Measurements from ENCODE around the gene RGS9. TPM values are rescaled to one million over a fixed set of nuclear protein-coding genes. Genes with fewer than 3 reads are reported as not detected.

RGS9 gene
- total RNA-seq, 2 experiments from 2014 or later, result 13.7 to 26.4 TPM

- Histone ChIP-seq H3K4me2 (ENCODE audit: low read length) (no peak overlapping the region), H3K4me1 (ENCODE audit: insufficient read depth, low read length, poor library complexity, severe bottlenecking) (no peaks in the 10 kb centered on the region), H3K27ac (ENCODE audit: low read depth, low read length, poor library complexity, severe bottlenecking) (no peak overlapping the region), H3K79me2 (ENCODE audit: insufficient read depth, low read depth, low read length) (no peaks in the 10 kb centered on the region), H3K36me3 (ENCODE audit: insufficient read depth, low read length) (no peaks in the 10 kb centered on the region), H4K20me1 (ENCODE audit: insufficient read depth, low read length) (no peaks in the 10 kb centered on the region), H3K4me3 (ENCODE audit: low read depth, low read length, poor library complexity, severe bottlenecking) (no peak overlapping the region), H2AFZ (ENCODE audit: low read length) (no peak overlapping the region), H3K9me3 (ENCODE audit: low read length) (no peaks in the 10 kb centered on the region), H3K9me2 (ENCODE audit: insufficient read depth, low read length) (no peaks in the 10 kb centered on the region)
- TF ChIP-seq EZH2phosphoT487 (IDR thresholded peaks at IDR 0.05; ENCODE audit: borderline replicate concordance, low read depth, low read length) (no peak), CTCF (conservative IDR thresholded peaks at IDR 0.05; ENCODE audit: low read length) (no peak)
- CTCF ChIA-PET (ENCODE audit: unreplicated experiment), result no interaction called here
- POLR2A ChIA-PET, result no interaction called here
- DNase-seq (ENCODE audit: low spot score), result no peak
- intact Hi-C loops (cut with micrococcal nuclease; ENCODE audit: unreplicated experiment), result no loop called here
- BruUV-seq (replicated peaks), result no TSS peak
Observed at GRCh38 chr17:65246252-65246651, 109.1 kb downstream of the RGS9 start.

- no TSS peak for BruUV-seq (replicated peaks)
- intact Hi-C loops (cut with micrococcal nuclease; ENCODE audit: unreplicated experiment), result no loop called here
- Histone ChIP-seq H3K9me3 (ENCODE audit: low read length) (no peaks in the 10 kb centered on the region), H2AFZ (ENCODE audit: low read length) (no peak overlapping the region), H3K9me2 (ENCODE audit: insufficient read depth, low read length) (no peaks in the 10 kb centered on the region), H3K4me3 (ENCODE audit: low read depth, low read length, poor library complexity, severe bottlenecking) (no peak overlapping the region), H3K4me1 (ENCODE audit: insufficient read depth, low read length, poor library complexity, severe bottlenecking) (no peaks in the 10 kb centered on the region), H3K27ac (ENCODE audit: low read depth, low read length, poor library complexity, severe bottlenecking) (no peak overlapping the region), H3K36me3 (ENCODE audit: insufficient read depth, low read length) (no peaks in the 10 kb centered on the region), H3K79me2 (ENCODE audit: insufficient read depth, low read depth, low read length) (no peaks in the 10 kb centered on the region), H3K4me2 (ENCODE audit: low read length) (no peak overlapping the region), H4K20me1 (ENCODE audit: insufficient read depth, low read length) (no peaks in the 10 kb centered on the region)
- DNase-seq (ENCODE audit: low spot score), result no peak
- TF ChIP-seq CTCF (conservative IDR thresholded peaks at IDR 0.05; ENCODE audit: low read length) (no peak), EZH2phosphoT487 (IDR thresholded peaks at IDR 0.05; ENCODE audit: borderline replicate concordance, low read depth, low read length) (no peak)
- POLR2A ChIA-PET, result interaction anchor here (0.6 kb wide), 1 partner anchor 14 kb away, joined by 3 read pairs; no protein-coding TSS in a partner anchor
- CTCF ChIA-PET (ENCODE audit: unreplicated experiment), result no interaction called here
Observed at GRCh38 chr17:65249774-65250173, 112.6 kb downstream of the RGS9 start.

- ChIA-PET POLR2A (interaction anchor here (0.8 kb wide), 1 partner anchor 545 kb away, joined by 4 read pairs; no protein-coding TSS in a partner anchor), CTCF (ENCODE audit: unreplicated experiment) (no interaction called here)
- Histone ChIP-seq H3K9me2 (ENCODE audit: insufficient read depth, low read length) (no peaks in the 10 kb centered on the region), H3K27ac (ENCODE audit: low read depth, low read length, poor library complexity, severe bottlenecking) (no peak overlapping the region), H3K79me2 (ENCODE audit: insufficient read depth, low read depth, low read length) (no peaks in the 10 kb centered on the region), H2AFZ (ENCODE audit: low read length) (no peak overlapping the region), H3K9me3 (ENCODE audit: low read length) (no peaks in the 10 kb centered on the region), H3K4me3 (ENCODE audit: low read depth, low read length, poor library complexity, severe bottlenecking) (no peak overlapping the region), H3K36me3 (ENCODE audit: insufficient read depth, low read length) (no peaks in the 10 kb centered on the region), H4K20me1 (ENCODE audit: insufficient read depth, low read length) (no peaks in the 10 kb centered on the region), H3K4me2 (ENCODE audit: low read length) (no peak overlapping the region), H3K4me1 (ENCODE audit: insufficient read depth, low read length, poor library complexity, severe bottlenecking) (no peaks in the 10 kb centered on the region)
- TF ChIP-seq EZH2phosphoT487 (IDR thresholded peaks at IDR 0.05; ENCODE audit: borderline replicate concordance, low read depth, low read length) (no peak), CTCF (conservative IDR thresholded peaks at IDR 0.05; ENCODE audit: low read length) (no peak)
- intact Hi-C loops (cut with micrococcal nuclease; ENCODE audit: unreplicated experiment), result no loop called here
- no TSS peak for BruUV-seq (replicated peaks)
- no peak for DNase-seq (ENCODE audit: low spot score)
Observed at GRCh38 chr17:65254166-65254565, 117.0 kb downstream of the RGS9 start.

Measured in OCI-LY7 (cell line).